ENCODE data around the gene FAM98B.

The FAM98B gene

GRCh38 chr15:38536201-38536676, 82.3 kb downstream of the FAM98B start:
- in situ Hi-C loops (cut with HindIII; ENCODE audit: low pct_ligation_motif_present, low sequenced_read_pairs): no loop called here
- H3K4me3 ChIP-seq (ENCODE audit: low read depth, low read length): no peak overlapping the region
- no peaks in the 10 kb centered on the region for H3K27me3 ChIP-seq (replicated peaks)
- TF ChIP-seq CTCF (IDR thresholded peaks at IDR 0.05; ENCODE audit: low read depth, low read length, missing control alignments): no peak
- DNase-seq: peak; percentile 96
- no peaks in the 10 kb centered on the region for H3K36me3 ChIP-seq (replicated peaks)
- peak overlapping the region; percentile 43 for H3K27ac ChIP-seq
